Muscle of arm (tissue), 14 donors: ENCODE measurements around the gene XPNPEP1. TPM values are rescaled to one million over a fixed set of nuclear protein-coding genes. Genes with fewer than 3 reads are reported as not detected.

Experiments
- DNase-seq: peaks from one replicate; pipeline ENCODE4 v3.0.0-alpha.2; 2013
- long read RNA-seq, 11 donors: transcript quantifications; one replicate each; lab custom pipeline, GENCODE V29; 2026
- polyA plus RNA-seq, 12 donors: library from polyadenylated mRNA; unstranded; fragments of 120-200 nt; gene quantifications; one replicate each; pipeline ENCODE4 v1.2.1, GENCODE V29; 2013; ENCODE audit not compliant: insufficient read length in 12 of 12

XPNPEP1 gene
- 10 to 100 TPM in 11 of 12 donors, not detected in 1; 36.3 to 87.5 (median 70.3) TPM for polyA plus RNA-seq
- long read RNA-seq, donor 1, transcript XPNPEP1-218 (21 exons, 2,539 nt): major isoform, 5 of 15 reads
- long read RNA-seq, donor 1, partial matches to known transcripts: 5 of 15 reads
- long read RNA-seq, donor 1, other reads (novel, unspliced or antisense): 0 of 15 reads
- long read RNA-seq, donor 2, transcript XPNPEP1-218 (21 exons, 2,539 nt): major isoform, 11 of 15 reads
- long read RNA-seq, donor 2, partial matches to known transcripts: 0 of 15 reads
- long read RNA-seq, donor 2, other reads (novel, unspliced or antisense): 0 of 15 reads
- long read RNA-seq, donor 3, partial matches to known transcripts: 6 of 10 reads
- long read RNA-seq, donor 3, other reads (novel, unspliced or antisense): 0 of 10 reads
- long read RNA-seq, donor 4, partial matches to known transcripts: 0 of 1 reads
- long read RNA-seq, donor 4, other reads (novel, unspliced or antisense): 0 of 1 reads
- long read RNA-seq, donor 5: 0 reads
- long read RNA-seq, donor 6, transcript XPNPEP1-218 (21 exons, 2,539 nt): major isoform, 6 of 8 reads
- long read RNA-seq, donor 6, partial matches to known transcripts: 0 of 8 reads
- long read RNA-seq, donor 6, other reads (novel, unspliced or antisense): 0 of 8 reads
- long read RNA-seq, donor 7, transcript XPNPEP1-218 (21 exons, 2,539 nt): major isoform, 6 of 6 reads
- long read RNA-seq, donor 7, partial matches to known transcripts: 0 of 6 reads
- long read RNA-seq, donor 7, other reads (novel, unspliced or antisense): 0 of 6 reads
- long read RNA-seq, donor 8, transcript XPNPEP1-218 (21 exons, 2,539 nt): major isoform, 9 of 21 reads
- long read RNA-seq, donor 8, partial matches to known transcripts: 9 of 21 reads
- long read RNA-seq, donor 8, other reads (novel, unspliced or antisense): 0 of 21 reads
- long read RNA-seq, donor 9, partial matches to known transcripts: 0 of 3 reads
- long read RNA-seq, donor 9, other reads (novel, unspliced or antisense): 0 of 3 reads
- long read RNA-seq, donor 10, transcript XPNPEP1-218 (21 exons, 2,539 nt): major isoform, 7 of 16 reads
- long read RNA-seq, donor 10, partial matches to known transcripts: 7 of 16 reads
- long read RNA-seq, donor 10, other reads (novel, unspliced or antisense): 0 of 16 reads
- long read RNA-seq, donor 11, transcript XPNPEP1-218 (21 exons, 2,539 nt): major isoform, 13 of 19 reads
- long read RNA-seq, donor 11, partial matches to known transcripts: 5 of 19 reads
- long read RNA-seq, donor 11, other reads (novel, unspliced or antisense): 0 of 19 reads

GRCh38 chr10:109922976-109923921 is at the start of gene XPNPEP1:
Gene XPNPEP1 (minus strand): TSS chr10:109923511. CDS start chr10:109923433, 78 bp downstream.
- peak; percentile 81 for DNase-seq

- DNase-seq: no peak
Measured at GRCh38 chr10:109972372-109973001, 49.2 kb upstream of the XPNPEP1 start.

- DNase-seq: no peak
Measured at GRCh38 chr10:109971634-109972033, 48.3 kb upstream of the XPNPEP1 start.

DNA sequence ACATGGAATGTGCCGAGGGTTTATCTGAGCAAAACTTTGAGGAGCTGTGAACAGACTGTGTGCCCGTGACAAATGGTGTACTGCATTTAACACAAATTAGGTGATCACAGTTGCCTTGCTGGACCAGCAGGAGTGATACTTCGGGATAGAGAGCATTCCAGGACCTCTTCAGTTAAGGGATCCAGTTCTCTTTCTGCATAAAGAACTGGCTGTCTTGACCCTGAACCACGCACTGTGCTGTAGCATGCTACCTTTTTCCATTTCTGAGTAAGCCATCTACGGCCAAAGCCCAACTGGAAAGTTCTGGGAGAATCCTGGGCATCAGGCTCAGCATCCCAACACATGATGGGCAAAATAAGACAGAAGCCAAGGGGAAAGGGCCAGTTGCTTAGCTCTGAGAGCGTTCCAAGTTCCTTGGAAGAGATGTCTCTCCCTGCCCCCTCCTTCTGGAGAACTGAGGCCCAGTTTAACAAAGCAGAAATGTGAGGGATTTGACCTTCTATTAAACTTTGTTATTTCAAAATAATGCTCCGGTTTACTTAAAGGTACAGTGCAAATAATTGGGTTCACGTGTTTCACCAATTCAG is 46.5 kb upstream of the XPNPEP1 start:
- no peak for DNase-seq

- no peak for DNase-seq
Measured at GRCh38 chr10:109968953-109969759, 45.8 kb upstream of the XPNPEP1 start.

- DNase-seq: no peak
Measured at GRCh38 chr10:109967739-109968088, 44.4 kb upstream of the XPNPEP1 start.

- DNase-seq: no peak
Measured at GRCh38 chr10:109966961-109967738, 43.8 kb upstream of the XPNPEP1 start.

- no peak for DNase-seq
Measured at GRCh38 chr10:109964318-109964717, 41.0 kb upstream of the XPNPEP1 start.

DNA sequence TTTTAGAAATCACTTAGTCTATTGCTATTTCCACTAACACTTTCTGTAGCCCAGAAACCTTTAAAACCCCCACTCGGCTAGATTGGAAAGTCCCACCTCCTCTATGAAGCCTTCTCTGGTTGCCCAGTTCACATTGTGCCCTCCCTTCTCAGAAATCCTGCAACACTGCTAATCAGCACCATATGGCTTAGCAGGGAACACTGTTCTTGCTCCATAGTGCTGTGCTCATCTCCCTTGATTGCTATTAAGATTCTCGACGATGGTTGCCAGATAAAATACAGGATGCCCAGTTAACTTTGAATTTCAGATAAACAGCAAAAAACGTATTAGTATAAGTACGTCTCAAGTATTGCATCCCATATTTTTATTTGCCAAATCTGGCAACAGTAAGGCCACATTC is 40.1 kb upstream of the XPNPEP1 start:
- no peak for DNase-seq

- DNase-seq: no peak
Measured at GRCh38 chr10:109962247-109962646, 38.9 kb upstream of the XPNPEP1 start.

- DNase-seq: no peak
Measured at GRCh38 chr10:109961174-109962001, 38.1 kb upstream of the XPNPEP1 start.

- DNase-seq: no peak
Measured at GRCh38 chr10:109960682-109961081, 37.4 kb upstream of the XPNPEP1 start.

GRCh38 chr10:109959259-109960145 is 36.2 kb upstream of the XPNPEP1 start:
- no peak for DNase-seq

- DNase-seq: no peak
Measured at GRCh38 chr10:109958059-109958458, 34.7 kb upstream of the XPNPEP1 start.

DNA sequence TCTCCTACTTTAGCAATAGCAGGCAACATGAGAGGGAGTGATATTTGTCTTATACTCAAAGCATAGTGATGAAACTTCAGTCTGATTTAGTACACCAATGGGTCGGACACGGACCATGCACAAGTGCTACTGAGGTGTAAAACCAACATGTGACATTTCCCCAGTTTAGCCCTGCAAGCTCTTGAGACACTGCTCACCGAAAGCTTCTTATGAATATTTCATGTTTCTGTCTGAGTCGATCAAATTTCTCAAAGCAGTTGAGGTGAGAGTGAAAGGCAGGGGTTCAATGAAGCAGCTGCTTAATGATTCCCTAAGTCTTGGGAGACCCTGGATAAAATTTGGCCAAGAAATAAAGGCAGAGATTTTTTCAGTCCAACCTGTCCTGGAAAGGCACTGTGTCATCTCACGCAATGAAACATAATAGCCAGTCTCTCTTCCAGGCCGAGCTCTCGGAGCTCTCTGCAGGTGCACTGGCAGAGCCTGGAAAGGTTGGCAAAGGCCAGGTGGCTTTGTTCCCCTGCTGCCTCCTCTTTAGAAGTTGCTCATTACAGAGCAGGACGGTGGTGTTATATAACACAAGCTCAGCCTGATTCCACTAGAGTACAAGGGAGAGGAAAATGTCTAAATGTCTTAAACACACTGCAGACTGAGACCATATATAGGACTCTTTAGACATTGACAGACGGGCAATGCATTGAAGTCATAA is 33.9 kb upstream of the XPNPEP1 start:
- DNase-seq: no peak
